ACC112 (cell line): Measurements from ENCODE around the gene RBMS1.

ENCODE experiments used
- H2AFZ ChIP-seq: fragments of 200-600 bp; sonication (generic); one replicate; pipeline ENCODE4 v1.6.0; 2017; ENCODE audit warnings: antibody characterized with exemption, low read length; ENCODE audit not compliant: unreplicated experiment
- H3K27ac ChIP-seq: fragments of 200-600 bp; sonication (generic); 2 replicates; pipeline ENCODE4 v1.5.1; 2014; ENCODE audit warnings: low read depth, mild to moderate bottlenecking, antibody characterized with exemption, low read length, moderate library complexity
- H3K27me3 ChIP-seq: fragments of 200-600 bp; sonication (generic); 2 replicates; pipeline ENCODE4 v1.6.1; 2014; ENCODE audit warnings: mild to moderate bottlenecking, antibody characterized with exemption, low read length, moderate library complexity, mixed read lengths; ENCODE audit not compliant: insufficient read depth
- H3K36me3 ChIP-seq: fragments of 200-600 bp; sonication (generic); 2 replicates; pipeline ENCODE4 v1.6.1; 2016; ENCODE audit warnings: mild to moderate bottlenecking, antibody characterized with exemption, low read length, moderate library complexity, mixed read lengths; ENCODE audit not compliant: insufficient read depth
- H3K4me1 ChIP-seq: fragments of 200-600 bp; sonication (generic); one replicate; pipeline ENCODE4 v1.6.1; 2016; ENCODE audit warnings: low read length, mixed read lengths; ENCODE audit not compliant: insufficient read depth, unreplicated experiment, control insufficient read depth
- H3K4me3 ChIP-seq: fragments of 200-600 bp; sonication (generic); 2 replicates; pipeline ENCODE4 v1.5.1; 2014; ENCODE audit warnings: mild to moderate bottlenecking, low read depth, low read length
- H3K79me2 ChIP-seq: fragments of 200-600 bp; sonication (generic); one replicate; pipeline ENCODE4 v1.6.0; 2016; ENCODE audit warnings: low read length; ENCODE audit not compliant: control insufficient read depth, unreplicated experiment, insufficient read depth

Gene RBMS1

GRCh38 chr2:160294339-160294803 lies 199.2 kb downstream of the RBMS1 start:
- H3K79me2 ChIP-seq = peaks cover 44% of the 10 kb centered on the region
- peak overlapping the region; percentile 34; the same call in 1 of the 2 replicates for H3K4me3 ChIP-seq
- no peaks in the 10 kb centered on the region for H3K27me3 ChIP-seq
- H3K36me3 ChIP-seq = peaks cover 67% of the 10 kb centered on the region
- H2AFZ ChIP-seq = no peak overlapping the region
- H3K27ac ChIP-seq = peak overlapping the region; percentile 96
- H3K4me1 ChIP-seq = peaks cover 96% of the 10 kb centered on the region

GRCh38 chr2:160293391-160294091 lies 200.1 kb downstream of the RBMS1 start:
- peak overlapping the region; percentile 96 for H3K27ac ChIP-seq
- H3K36me3 ChIP-seq = peaks cover 65% of the 10 kb centered on the region

DNA sequence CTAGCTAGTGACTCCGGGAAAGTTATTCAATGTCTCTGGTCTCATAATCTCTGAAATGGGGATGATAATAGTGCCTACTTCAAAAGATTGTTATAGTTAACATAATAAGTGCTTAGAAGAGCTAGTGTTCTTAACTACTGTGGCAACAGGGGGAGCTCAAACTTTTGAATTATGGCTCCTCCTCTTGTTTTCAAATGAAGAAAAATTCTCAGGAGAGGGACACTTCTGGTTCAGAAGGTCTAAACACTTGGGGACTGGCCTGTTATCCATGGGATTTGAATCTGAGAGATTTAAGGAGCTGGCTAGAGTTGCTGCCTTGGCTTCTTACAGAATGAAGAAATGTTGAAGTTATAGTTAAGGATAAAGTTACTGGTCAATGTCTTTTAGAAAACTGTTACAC lies 201.4 kb downstream of the RBMS1 start:
- Histone ChIP-seq H3K36me3 (peaks cover 58% of the 10 kb centered on the region), H3K4me3 (no peak overlapping the region), H3K4me1 (peaks cover 94% of the 10 kb centered on the region), H2AFZ (no peak overlapping the region), H3K79me2 (peaks cover 41% of the 10 kb centered on the region), H3K27me3 (no peaks in the 10 kb centered on the region), H3K27ac (peak overlapping the region; percentile 96)

More at GRCh38 chr2:160293391-160294091, 200.1 kb downstream of the RBMS1 start:
- no peak overlapping the region for H2AFZ ChIP-seq
- H3K79me2 ChIP-seq = peaks cover 45% of the 10 kb centered on the region
- H3K4me1 ChIP-seq = peaks cover 97% of the 10 kb centered on the region
- H3K27me3 ChIP-seq = no peaks in the 10 kb centered on the region
- peak overlapping the region; percentile 23; the same call in 1 of the 2 replicates for H3K4me3 ChIP-seq

DNA sequence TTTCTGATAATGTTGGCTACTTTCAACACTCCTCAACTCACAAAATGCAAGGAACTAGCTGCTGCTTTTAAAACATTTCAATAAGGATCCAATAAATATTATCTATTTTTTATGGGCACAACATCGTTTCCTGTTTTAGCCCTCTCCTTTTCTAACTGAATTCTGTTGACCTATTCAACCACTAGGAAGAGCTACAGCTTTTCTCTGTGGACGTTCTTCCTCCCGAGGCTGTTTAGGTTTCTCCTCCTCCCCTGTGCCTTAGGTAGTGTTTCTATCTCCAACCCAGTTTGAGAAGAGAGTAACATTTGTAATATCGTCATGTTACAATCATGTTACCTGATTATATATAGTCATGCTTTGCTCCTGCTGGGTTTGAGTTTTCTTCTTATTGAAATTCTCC lies 202.2 kb downstream of the RBMS1 start:
- Histone ChIP-seq H3K4me3 (no peak overlapping the region), H3K4me1 (peaks cover 85% of the 10 kb centered on the region), H3K27ac (peak overlapping the region; percentile 96), H3K36me3 (peaks cover 57% of the 10 kb centered on the region), H3K79me2 (peaks cover 33% of the 10 kb centered on the region), H2AFZ (no peak overlapping the region), H3K27me3 (no peaks in the 10 kb centered on the region)

DNA sequence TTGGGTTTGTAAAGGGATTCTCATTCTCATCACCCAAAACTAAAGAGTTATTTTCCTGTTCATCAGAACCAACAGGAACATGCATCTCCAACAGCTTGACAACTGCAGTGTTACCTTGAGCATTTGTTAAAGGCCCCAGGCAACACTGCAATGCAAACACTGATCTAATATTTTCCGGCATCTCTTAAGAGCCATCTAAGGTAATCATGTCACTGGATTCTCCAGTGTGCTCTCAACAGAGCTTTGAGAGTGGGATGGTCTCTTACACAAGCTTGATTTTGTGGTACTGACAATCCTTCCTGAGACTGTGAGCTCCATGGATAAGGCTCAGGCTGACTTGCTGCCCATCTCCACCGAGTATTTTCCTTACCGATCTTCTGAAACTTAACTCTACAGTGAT lies 203.0 kb downstream of the RBMS1 start:
- Histone ChIP-seq H2AFZ (no peak overlapping the region), H3K4me1 (peaks cover 77% of the 10 kb centered on the region), H3K27ac (peak overlapping the region; percentile 96), H3K36me3 (peaks cover 49% of the 10 kb centered on the region), H3K4me3 (no peak overlapping the region), H3K27me3 (no peaks in the 10 kb centered on the region), H3K79me2 (peaks cover 32% of the 10 kb centered on the region)

DNA sequence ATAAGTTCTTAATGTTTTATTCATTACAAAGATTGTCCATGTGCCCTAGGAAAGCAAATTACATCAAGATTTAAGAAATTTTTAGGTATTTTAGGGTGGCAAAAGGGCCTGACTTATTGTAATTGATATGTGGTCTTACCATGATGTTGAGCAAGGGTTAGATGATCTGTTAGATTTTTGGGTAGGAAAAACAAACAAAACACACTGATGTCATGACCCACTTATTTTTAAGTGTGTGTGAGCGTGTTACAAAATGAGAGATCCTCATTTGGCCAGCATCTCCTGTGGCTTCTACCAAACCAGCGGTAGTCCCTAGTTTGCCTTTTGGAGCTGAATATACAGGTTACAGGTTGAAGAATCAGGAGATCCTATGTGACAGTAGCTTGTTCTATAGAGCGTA lies 203.8 kb downstream of the RBMS1 start:
- Histone ChIP-seq H3K4me3 (no peak overlapping the region), H3K4me1 (peaks cover 70% of the 10 kb centered on the region), H2AFZ (no peak overlapping the region), H3K27ac (peak overlapping the region; percentile 96), H3K27me3 (no peaks in the 10 kb centered on the region), H3K79me2 (peaks cover 32% of the 10 kb centered on the region), H3K36me3 (peaks cover 51% of the 10 kb centered on the region)

GRCh38 chr2:160289126-160289525 lies 204.5 kb downstream of the RBMS1 start:
- Histone ChIP-seq H3K27ac (peak overlapping the region; percentile 96), H3K36me3 (peaks cover 58% of the 10 kb centered on the region), H3K4me3 (no peak overlapping the region), H3K79me2 (peaks cover 36% of the 10 kb centered on the region), H3K4me1 (peaks cover 63% of the 10 kb centered on the region), H2AFZ (no peak overlapping the region), H3K27me3 (no peaks in the 10 kb centered on the region)

- H3K27me3 ChIP-seq = no peaks in the 10 kb centered on the region
- peak overlapping the region; percentile 96 for H3K27ac ChIP-seq
- peaks cover 34% of the 10 kb centered on the region for H3K79me2 ChIP-seq
- peaks cover 55% of the 10 kb centered on the region for H3K4me1 ChIP-seq
- H3K4me3 ChIP-seq = no peak overlapping the region
- H2AFZ ChIP-seq = no peak overlapping the region
- peaks cover 62% of the 10 kb centered on the region for H3K36me3 ChIP-seq
Observed at GRCh38 chr2:160288324-160288723, 205.3 kb downstream of the RBMS1 start.

GRCh38 chr2:160287476-160287875 lies 206.1 kb downstream of the RBMS1 start:
- Histone ChIP-seq H3K27me3 (no peaks in the 10 kb centered on the region), H3K36me3 (peaks cover 61% of the 10 kb centered on the region), H2AFZ (no peak overlapping the region), H3K4me3 (no peak overlapping the region), H3K79me2 (peaks cover 29% of the 10 kb centered on the region), H3K4me1 (peaks cover 51% of the 10 kb centered on the region), H3K27ac (0 out of 2 replicates have a peak overlapping the region, but pooled peaks have one; percentile 11)

- Histone ChIP-seq H3K27ac (no peak overlapping the region), H3K27me3 (no peaks in the 10 kb centered on the region), H3K36me3 (peaks cover 56% of the 10 kb centered on the region), H3K4me3 (no peak overlapping the region), H2AFZ (no peak overlapping the region), H3K4me1 (peaks cover 51% of the 10 kb centered on the region), H3K79me2 (peaks cover 28% of the 10 kb centered on the region)
Observed at GRCh38 chr2:160286551-160286950, 207.1 kb downstream of the RBMS1 start.

- no peak overlapping the region for H3K4me3 ChIP-seq
- H3K27ac ChIP-seq = peak overlapping the region; percentile 77; the same call in 1 of the 2 replicates
- H3K36me3 ChIP-seq = peaks cover 53% of the 10 kb centered on the region
- peaks cover 49% of the 10 kb centered on the region for H3K4me1 ChIP-seq
- H2AFZ ChIP-seq = no peak overlapping the region
- H3K27me3 ChIP-seq = no peaks in the 10 kb centered on the region
- H3K79me2 ChIP-seq = peaks cover 17% of the 10 kb centered on the region
Observed at GRCh38 chr2:160283675-160284074, 209.9 kb downstream of the RBMS1 start.
